Activated T-helper 1 cell treated with anti-CD3 and anti-CD28 coated beads, Interleukin-2, amount 50 U/mL, for 16 hours (primary cell): ENCODE measurements around the gene HNRNPCL2.
"Not testable (repeated sequence)": the region's sequence is repeated elsewhere in the genome, so short reads cannot be mapped to it uniquely, and the experiment has no call there.

ENCODE experiments used
- DNase-seq, 2 donors: peaks; one replicate each; pipeline ENCODE4 v3.0.0-alpha.2; 2020; ENCODE audit warnings: low read depth in 1 of 2, low spot score in 1 of 2

Gene HNRNPCL2

DNA sequence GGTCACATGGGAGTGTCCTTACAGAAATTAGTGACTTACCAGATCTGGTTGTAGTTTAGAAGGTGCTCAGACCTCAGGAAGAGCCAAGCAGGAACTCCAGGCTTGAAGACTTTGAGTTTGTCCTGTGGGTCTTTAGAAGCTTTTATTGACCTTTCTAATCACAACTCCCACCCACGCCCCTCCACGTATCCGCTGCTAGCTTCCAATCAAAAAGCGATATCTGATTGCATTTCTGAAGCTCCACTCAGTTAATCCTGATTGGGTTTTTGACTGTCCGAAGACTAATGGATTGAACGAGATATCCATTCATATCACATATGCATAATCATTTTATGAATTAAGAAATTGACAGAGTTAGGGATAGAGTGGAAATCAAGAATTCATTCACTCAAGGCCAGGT, at the start of gene HNRNPCL2:
Gene HNRNPCL2 (minus strand): TSS at position 101 of the 400 bp plus-strand sequence. CDS start 454 bp downstream, outside the sequence.
- not testable (repeated sequence) for DNase-seq

DNA sequence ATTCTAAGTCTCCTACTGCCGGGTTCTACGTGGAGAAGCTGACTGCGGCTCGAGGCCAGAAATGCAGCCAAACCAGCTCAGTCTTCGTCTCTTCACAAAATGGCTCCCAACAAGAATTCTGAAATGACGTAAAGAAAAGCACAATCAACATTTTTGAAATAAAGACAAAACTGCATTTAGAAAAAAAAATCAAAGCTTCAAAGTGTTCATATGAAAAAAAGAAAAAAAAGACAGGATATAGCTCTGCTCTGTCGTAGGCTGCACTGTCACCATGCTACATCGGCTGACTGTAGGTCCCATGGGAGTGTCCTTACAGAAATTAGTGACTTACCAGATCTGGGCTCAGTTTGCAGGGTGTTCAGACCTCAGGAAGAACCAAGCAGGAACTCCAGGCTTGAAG, 48.9 kb upstream of the HNRNPCL2 start, which contains the start of gene HNRNPCL4:
Gene HNRNPCL4 (minus strand): TSS at position 101 of the 400 bp plus-strand sequence. CDS start 164 bp downstream, outside the sequence.
- DNase-seq = not testable (repeated sequence)

DNA sequence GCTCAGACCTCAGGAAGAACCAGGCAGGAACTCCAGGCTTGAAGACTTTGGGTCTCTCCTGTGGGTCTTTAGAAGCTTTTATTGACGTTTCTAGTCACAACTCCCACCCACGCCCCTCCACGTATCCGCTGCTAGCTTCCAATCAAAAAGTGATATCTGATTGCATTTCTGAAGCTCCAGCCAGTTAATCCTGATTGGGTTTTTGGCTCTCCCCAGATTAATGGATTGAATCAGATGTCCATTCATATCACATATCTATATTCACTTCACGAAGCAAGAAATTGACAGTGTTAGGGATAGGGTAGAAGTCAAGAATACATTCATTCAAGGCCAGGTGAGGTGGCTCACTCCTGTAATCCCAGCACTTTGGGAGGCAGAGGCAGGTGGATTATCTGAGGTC, 39.3 kb upstream of the HNRNPCL2 start, which contains the start of gene PRAMEF26:
Gene PRAMEF26 (minus strand): TSS at position 101 of the 400 bp plus-strand sequence. CDS start 2,914 bp downstream, outside the sequence.
- DNase-seq = not testable (repeated sequence)

DNA sequence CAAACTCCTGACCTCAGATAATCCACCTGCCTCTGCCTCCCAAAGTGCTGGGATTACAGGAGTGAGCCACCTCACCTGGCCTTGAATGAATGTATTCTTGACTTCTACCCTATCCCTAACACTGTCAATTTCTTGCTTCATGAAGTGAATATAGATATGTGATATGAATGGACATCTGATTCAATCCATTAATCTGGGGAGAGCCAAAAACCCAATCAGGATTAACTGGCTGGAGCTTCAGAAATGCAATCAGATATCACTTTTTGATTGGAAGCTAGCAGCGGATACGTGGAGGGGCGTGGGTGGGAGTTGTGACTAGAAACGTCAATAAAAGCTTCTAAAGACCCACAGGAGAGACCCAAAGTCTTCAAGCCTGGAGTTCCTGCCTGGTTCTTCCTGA, 46.2 kb downstream of the HNRNPCL2 start, which contains the start of gene PRAMEF25:
Gene PRAMEF25 (plus strand): TSS at position 301 of the 400 bp plus-strand sequence. CDS start 2,920 bp downstream, outside the sequence.
- not testable (repeated sequence) for DNase-seq
